GM12874 (cell line): ENCODE results near the gene CCDC116.

Source experiments
- TF ChIP-seq, protein P1 (sequence below): IDR thresholded peaks from 2 replicates; pipeline ENCODE4 v1.5.1; 2011; ENCODE audit warnings: low read depth, mild to moderate bottlenecking, control low read depth, low read length, moderate library complexity; ENCODE audit not compliant: insufficient read depth

Gene CCDC116

DNA sequence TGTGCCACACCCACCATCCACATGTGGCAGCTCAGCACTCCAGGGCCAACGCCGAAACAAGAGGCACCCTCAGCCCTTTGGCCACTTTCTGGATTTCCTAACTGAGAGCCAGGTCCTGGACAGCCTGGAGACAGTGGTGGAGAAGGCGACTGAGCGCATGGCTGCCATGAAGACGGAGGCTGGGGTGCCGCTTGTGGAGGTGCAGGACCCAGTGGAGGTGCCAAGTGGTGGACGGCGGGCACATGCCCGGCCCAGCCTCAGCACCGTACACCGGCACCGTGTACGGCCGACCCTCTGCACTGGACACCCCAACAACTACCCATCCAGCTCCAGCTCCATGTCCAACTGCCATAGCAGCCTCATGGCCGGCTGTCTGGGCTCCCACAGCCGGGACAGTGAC lies 1.5 kb downstream of the CCDC116 start:
- TF ChIP-seq, protein P1, sequence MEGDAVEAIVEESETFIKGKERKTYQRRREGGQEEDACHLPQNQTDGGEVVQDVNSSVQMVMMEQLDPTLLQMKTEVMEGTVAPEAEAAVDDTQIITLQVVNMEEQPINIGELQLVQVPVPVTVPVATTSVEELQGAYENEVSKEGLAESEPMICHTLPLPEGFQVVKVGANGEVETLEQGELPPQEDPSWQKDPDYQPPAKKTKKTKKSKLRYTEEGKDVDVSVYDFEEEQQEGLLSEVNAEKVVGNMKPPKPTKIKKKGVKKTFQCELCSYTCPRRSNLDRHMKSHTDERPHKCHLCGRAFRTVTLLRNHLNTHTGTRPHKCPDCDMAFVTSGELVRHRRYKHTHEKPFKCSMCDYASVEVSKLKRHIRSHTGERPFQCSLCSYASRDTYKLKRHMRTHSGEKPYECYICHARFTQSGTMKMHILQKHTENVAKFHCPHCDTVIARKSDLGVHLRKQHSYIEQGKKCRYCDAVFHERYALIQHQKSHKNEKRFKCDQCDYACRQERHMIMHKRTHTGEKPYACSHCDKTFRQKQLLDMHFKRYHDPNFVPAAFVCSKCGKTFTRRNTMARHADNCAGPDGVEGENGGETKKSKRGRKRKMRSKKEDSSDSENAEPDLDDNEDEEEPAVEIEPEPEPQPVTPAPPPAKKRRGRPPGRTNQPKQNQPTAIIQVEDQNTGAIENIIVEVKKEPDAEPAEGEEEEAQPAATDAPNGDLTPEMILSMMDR = no peak

DNA sequence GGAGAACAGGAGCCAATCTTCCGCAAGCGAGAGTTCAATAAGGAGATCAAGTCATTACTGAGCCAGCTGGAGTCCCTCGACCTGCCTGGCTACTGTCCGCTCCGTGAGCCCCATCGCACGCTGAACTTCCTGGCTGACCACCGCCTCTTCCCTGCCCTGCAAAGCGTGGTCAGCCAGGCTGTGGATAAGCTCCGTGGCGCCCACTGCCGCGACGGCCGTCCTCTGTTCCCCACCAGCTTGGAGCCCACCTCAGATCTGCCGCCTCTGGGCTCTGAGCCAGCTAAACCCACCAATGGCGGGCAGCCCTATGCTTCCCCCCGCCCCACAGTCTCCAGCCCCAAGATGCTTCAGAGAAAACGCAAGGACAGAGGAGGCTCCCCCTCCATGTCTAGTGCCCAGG lies 2.3 kb downstream of the CCDC116 start:
- TF ChIP-seq, protein P1 = no peak

DNA sequence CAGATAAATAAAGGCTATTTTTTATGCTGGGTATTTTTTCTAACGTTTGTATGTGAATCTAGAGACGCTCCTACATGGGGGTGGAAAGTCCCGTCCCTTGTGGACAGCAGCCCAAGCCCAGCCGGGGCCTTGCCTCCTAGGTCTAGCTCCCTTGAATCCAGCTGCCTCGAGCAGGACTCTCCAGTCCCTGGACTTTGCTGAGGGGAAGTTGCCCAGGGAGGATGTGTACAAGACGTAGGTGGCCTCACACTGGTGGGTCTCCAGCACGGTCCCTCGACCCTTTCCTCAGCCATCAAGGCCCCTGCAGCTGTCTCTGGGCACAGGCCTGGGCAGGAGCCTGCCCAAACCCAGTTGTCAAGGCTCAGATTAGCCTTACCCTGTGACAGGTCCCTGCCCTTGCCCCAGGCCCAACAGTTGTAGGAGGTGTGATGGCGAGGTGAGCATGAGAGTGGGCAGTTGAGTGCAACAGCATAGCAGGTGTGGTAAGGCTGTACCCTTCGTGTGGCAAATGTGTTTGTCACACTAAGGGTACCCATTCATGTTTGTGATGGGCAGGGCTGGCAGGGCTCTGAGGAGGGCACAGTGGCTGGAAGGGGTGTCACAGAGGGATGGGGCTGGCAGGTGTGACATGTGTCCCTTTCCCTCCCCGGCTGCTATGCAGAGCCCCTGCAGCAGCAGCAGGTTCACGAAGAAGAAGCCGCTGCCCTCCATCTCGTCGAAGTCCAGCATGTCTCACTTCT lies 3.4 kb downstream of the CCDC116 start:
- TF ChIP-seq, protein P1 = no peak

DNA sequence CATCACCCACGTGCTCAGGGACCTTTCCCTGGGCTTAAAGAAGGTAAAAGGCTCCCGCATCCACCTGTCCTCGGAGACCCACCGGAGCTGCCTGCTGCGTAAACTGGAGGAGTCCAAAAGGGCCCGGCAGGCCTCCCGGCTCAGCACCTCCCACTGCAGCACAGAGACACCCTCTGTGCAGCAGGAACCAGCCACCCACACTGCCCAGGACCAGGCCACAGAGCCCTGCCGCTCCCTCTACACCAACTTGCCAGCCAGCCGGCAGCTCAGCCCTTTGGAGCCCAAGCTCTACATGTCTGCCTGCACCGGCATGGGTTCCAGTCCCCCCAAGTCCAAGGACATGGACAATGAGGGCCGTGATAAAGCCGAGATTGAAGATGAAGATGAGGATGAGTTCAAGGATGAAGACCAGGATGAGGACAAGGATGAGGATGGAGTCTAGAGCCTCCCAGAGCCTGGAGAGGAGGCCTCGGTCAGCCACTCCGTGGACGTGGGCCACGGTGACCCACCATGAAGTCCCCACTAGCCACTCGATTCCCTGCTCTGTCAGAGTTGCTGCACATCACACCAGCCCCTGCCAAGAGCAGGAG lies 4.2 kb downstream of the CCDC116 start:
- TF ChIP-seq, protein P1 = no peak

DNA sequence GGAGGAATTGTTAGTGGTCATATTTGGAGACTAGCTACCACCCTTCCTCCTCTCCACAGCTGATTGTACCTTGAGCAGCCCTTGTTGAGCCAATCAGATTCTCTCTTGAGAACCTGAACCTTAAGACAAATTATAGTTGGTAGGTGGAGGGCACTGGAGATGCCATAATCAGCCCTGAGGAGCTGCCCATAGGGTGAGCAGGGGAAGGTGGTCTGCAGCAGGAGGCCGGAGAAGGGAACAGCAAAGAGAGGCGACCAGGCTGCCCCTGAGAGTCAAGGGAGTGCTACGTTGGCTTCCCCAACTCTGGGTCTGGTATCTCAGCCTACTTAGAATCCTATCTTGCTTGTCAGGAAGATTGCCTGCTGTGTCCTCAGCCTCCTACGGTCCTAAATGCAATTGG lies 6.8 kb downstream of the CCDC116 start:
- TF ChIP-seq, protein P1 = no peak

DNA sequence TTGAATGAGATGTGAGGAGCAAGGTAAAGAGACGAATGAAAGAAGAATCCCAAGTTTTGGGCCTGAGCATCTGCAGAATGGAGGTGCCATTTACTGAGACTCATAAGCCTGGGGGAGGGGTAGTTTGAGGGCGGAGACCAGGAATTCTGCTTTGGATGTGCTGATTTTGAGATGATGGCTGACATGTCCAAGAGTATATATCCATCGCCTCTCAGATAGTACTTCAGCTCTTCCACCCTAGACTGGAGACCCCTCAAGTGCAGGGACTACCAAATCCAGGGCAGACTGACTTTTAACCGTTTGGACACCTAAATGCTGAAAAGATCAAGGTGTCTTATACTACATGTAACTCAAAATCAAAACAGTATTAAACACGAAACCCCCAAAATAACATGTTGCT lies 8.2 kb downstream of the CCDC116 start:
- TF ChIP-seq, protein P1 = no peak

DNA sequence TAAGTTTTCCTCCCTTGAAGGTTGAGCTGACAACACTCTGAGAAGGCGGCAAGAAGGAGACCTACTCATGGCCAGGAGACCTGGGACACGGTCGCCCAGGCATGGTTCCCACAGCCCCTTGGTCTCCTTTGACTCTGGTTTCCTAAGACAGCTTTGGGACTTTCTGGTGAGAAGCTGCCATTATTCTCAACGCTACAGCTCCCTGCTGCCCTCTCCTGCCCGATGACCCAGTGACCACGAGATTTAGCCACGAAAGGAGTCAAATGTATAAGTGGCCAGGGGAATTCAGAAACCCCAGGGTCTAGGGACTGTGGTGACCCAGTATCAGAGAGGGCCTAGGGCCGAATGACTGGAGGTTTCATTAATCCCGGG lies 8.8 kb downstream of the CCDC116 start:
- TF ChIP-seq, protein P1 = no peak
